ENCODE results near the gene OPA3.

DNA sequence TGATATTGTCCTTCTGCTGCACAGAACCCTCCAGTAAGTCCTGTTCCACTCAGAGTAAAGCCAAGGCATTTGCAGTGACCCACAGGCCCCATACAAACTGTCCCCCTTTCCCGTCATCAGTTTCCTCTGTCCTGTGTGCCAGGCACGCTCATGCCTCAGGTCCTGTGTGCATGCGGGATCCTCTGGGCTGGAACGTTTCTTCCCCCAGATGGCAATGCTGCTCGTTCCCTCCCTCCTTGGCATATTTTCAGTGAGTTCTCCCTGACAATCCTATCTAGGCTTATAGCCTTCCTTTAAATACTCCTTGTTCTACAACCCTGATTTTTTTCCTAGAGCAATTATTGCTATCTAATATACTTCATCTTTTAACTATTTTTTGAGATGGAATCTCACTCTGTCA, 5.7 kb downstream of the OPA3 start:
- TF ChIP-seq POLR2A (IDR thresholded peaks at IDR 0.05) = no peak
- TF ChIP-seq, protein P1, sequence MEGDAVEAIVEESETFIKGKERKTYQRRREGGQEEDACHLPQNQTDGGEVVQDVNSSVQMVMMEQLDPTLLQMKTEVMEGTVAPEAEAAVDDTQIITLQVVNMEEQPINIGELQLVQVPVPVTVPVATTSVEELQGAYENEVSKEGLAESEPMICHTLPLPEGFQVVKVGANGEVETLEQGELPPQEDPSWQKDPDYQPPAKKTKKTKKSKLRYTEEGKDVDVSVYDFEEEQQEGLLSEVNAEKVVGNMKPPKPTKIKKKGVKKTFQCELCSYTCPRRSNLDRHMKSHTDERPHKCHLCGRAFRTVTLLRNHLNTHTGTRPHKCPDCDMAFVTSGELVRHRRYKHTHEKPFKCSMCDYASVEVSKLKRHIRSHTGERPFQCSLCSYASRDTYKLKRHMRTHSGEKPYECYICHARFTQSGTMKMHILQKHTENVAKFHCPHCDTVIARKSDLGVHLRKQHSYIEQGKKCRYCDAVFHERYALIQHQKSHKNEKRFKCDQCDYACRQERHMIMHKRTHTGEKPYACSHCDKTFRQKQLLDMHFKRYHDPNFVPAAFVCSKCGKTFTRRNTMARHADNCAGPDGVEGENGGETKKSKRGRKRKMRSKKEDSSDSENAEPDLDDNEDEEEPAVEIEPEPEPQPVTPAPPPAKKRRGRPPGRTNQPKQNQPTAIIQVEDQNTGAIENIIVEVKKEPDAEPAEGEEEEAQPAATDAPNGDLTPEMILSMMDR (IDR thresholded peaks at IDR 0.05) = no peak
- no peak for TF ChIP-seq EP300 (IDR thresholded peaks at IDR 0.05)

Measured in ovary (tissue), 3 donors.